H1 (cell line): ENCODE results near the gene DCAF15. TPM values are rescaled to one million over a fixed set of nuclear protein-coding genes. Genes with fewer than 3 reads are reported as not detected.

Experiments
- CREB1 ChIP-seq: IDR thresholded peaks from 2 replicates; pipeline ENCODE4 v1.6.1; 2012; ENCODE audit warnings: inconsistent platforms
- JUND ChIP-seq: IDR thresholded peaks from 2 replicates; pipeline ENCODE4 v1.6.1; 2011; ENCODE audit warnings: mild to moderate bottlenecking, improper control_type of control experiment, low read length
- PHF8 ChIP-seq: fragments of 200-600 bp; sonication (generic); conservative IDR thresholded peaks from 2 replicates; pipeline ENCODE4 v1.7.1; 2012; ENCODE audit warnings: low read depth, mild to moderate bottlenecking, inconsistent platforms, low read length, moderate library complexity
- SUZ12 ChIP-seq: fragments of 200-600 bp; sonication (generic); IDR thresholded peaks from 2 replicates; pipeline ENCODE4 v1.6.1; 2012; ENCODE audit warnings: mild to moderate bottlenecking, inconsistent platforms, low read length, moderate library complexity, mixed read lengths
- TBP ChIP-seq: IDR thresholded peaks from 2 replicates; pipeline ENCODE4 v1.6.1; 2011; ENCODE audit warnings: low read depth, low read length, improper control_type of control experiment
- polyA plus RNA-seq, 7 experiments: library from polyadenylated mRNA; depleted of rRNA in 3 of 7; stranded (reverse) in 5 of 7; unstranded in 2 of 7; fragments of >200 nt in 5 of 7; fragments of 200-250 nt in 2 of 7; gene quantifications; 1 replicate in 5 of 7; 2 replicates in 1 of 7; 4 replicates in 1 of 7; pipeline versions ENCODE4 v1.2.1 to v1.2.3, GENCODE V29; 2011 to 2013; ENCODE audit warnings: missing spikeins in 2 of 7, mixed read lengths in 2 of 7
- total RNA-seq: library from RNA; stranded (reverse); fragmentation: NEBNext Ultra II Directional; extraction: Animal tissue kit (Norgen Biotek cat#: 25700); gene quantifications from 2 replicates; pipeline ENCODE4 v1.2.1, GENCODE V29; 2021

The DCAF15 gene
- total and polyA plus RNA-seq, 2 of the 8 experiments (the other 6 are each of a cell fraction or from before 2014, with no cell fraction given) = 68.7 to 80.8 TPM

- TF ChIP-seq JUND (no peak), SUZ12 (no peak), CREB1 (no peak), TBP (no peak), PHF8 (no peak)
Measured at GRCh38 chr19:13951799-13952153, 533 bp upstream of the DCAF15 start (continued).
